Stimulated activated CD8-positive, alpha-beta memory T cell treated with anti-CD3 and anti-CD28 coated beads, Interleukin-12 subunit alpha, Interleukin-12 subunit beta, amount 100 ng/mL, for 24 hours (primary cell): ENCODE results near the gene BABAM2.
A peak's percentile ranks its signal among the peaks of the same experiment; 100 is the strongest.
"Not testable (repeated sequence)": the region's sequence is repeated elsewhere in the genome, so short reads cannot be mapped to it uniquely, and the experiment has no call there.

Source experiments
- DNase-seq: peaks from one replicate; pipeline ENCODE4 v3.0.0-alpha.2; 2020; ENCODE audit errors: extremely low read depth

Gene BABAM2

DNA sequence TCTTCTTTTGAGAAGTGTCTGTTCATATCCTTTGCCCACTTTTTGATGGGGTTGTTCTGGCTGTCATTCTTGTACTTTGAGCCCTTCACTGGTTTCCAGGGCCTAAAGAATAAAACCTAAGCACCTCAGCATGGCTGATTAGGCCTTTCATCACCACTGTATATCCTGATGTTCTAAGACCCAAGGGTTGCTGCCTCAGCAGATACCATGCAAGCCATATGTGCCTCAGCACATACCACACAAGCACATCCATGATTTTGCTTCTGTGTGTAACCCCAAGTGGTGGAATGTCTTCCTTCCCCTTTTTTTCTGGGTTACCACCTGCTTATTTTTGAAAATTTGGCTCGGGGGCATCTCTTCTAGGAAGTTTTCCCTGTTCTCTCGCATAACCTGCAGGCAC lies 11.7 kb upstream of the BABAM2 start:
- no peak for DNase-seq

GRCh38 chr2:27881815-27882583 lies 8.5 kb upstream of the BABAM2 start:
- DNase-seq: not testable (repeated sequence)

DNA sequence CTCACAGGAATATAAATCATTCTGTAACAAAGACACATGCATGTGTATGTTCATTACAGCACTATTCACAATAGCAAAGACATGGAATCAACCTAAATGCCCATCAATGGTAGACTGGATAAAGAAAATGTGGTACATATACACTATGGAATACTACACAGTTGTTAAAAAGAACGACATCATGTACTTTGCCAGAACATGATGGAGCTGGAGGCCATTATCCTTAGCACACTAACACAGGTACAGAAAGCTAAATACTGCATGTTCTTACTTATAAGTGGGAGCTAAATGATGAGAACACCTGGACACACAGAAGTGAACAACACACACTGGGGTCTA lies 8.0 kb upstream of the BABAM2 start:
- not testable (repeated sequence) for DNase-seq

GRCh38 chr2:27884601-27885000 lies 5.9 kb upstream of the BABAM2 start:
- no peak for DNase-seq

DNA sequence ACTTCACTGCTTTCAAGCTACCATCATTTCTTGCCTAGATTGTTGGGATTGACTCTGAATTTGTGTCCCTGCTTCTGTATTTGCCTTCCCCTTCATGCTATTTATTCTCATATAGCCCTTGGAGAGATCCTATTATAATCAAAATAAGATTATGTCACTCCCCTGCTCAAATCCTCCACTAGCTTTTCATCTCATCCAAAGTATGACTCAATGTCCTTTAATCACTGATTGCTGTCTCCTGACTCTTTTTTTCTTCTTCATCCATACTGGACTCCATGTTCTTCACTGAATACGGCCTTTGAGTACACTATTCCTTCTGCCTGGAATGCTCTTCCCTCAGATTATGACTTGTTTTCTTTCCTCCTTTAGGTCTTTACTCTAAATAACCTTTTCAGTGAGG lies 5.3 kb upstream of the BABAM2 start:
- no peak for DNase-seq

GRCh38 chr2:27885661-27886060 lies 4.9 kb upstream of the BABAM2 start:
- DNase-seq: no peak

DNA sequence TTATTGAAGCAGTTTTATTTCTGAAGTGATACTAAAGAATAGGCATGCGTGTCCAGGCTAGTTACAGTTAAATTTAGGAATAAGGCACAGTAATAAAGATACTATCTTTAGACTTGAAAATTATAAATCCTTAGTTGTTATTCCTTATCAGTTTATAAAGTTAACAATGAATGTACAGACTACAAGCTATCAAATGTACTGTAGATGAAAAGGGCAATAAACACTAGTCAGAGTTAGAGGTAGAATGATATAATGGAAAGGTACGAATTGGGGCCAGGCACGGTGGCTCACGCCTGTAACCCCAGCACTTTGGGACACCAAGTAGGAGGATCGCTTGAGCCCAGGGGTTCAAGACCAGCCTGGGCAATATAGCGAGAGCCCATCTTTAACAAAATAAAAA lies 4.2 kb upstream of the BABAM2 start:
- DNase-seq: no peak

- DNase-seq: no peak
Observed at GRCh38 chr2:27887111-27887510, 3.4 kb upstream of the BABAM2 start.

DNA sequence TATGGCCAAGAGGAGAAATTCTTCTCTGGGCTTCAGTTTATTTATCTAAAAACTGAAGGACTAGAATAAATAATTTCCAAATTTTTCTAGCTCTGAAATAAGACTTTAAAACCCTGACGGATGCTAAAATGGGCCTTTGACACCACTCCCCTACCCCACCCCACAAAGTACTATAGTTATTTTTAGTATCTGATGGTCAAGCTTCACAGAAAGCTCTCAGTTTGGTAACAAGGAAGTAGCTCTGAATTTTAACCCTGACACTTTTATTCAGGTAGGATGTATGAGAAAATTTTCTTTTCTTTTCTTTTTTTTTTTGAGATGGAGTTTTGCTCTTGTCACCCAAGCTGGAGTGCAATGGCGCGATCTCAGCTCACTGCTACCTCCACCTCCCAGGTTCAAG lies 2.7 kb upstream of the BABAM2 start:
- DNase-seq: no peak

GRCh38 chr2:27888790-27889189 lies 1.7 kb upstream of the BABAM2 start:
- no peak for DNase-seq

DNA sequence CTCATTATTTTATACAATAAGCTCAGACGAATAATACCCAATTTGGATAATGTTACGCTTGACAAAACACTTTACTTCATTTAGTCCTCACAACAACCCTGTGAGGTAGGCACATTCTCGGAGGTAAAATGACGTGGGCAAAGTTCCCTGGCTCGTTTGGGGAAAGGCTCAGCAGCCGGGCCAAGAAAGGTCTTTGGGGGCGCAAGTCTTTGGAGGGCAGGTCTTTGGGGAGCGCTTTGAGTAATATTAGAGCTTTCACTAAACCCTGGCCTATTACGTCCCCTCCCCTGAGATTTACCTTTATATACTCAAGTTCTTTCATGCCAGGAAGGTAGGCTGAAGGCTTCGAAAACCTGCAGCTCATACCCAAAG lies 769 bp upstream of the BABAM2 start:
- no peak for DNase-seq

DNA sequence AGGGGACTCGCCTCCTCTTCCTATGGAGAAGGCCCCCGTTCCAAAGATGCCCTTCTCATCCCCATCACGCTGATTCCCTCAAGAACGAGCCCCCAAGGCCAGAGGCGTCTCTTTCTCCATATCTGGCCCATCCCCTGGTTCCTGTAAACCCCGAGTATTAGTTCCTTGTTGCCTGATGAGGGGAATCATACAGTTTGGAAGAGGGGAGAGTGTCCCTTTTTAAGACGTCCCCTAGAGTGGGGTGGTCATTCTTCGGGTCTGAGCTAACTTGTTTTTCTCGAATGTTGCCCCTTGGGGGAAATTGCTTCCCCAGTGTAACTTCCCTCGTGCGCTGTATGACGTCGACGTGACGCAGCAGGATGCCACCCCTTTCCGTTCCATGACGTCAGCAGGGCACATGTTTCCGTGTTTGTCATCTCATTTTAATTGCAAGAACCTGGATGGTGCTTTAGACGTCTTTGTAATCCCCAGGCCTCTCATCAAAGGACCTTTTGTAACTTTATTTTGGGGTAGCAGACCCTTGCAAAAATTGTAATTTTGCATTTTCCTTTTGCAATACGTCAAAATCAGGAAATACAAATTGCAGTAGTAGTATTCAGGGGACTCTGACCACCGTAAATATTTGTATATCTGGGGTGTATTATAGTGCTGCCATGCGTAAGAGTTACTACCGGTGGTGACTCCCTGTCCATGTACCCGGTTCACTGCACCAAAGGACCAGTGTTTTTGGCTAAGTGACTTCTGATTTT lies 569 bp downstream of the BABAM2 start:
- DNase-seq: peak; percentile 67

DNA sequence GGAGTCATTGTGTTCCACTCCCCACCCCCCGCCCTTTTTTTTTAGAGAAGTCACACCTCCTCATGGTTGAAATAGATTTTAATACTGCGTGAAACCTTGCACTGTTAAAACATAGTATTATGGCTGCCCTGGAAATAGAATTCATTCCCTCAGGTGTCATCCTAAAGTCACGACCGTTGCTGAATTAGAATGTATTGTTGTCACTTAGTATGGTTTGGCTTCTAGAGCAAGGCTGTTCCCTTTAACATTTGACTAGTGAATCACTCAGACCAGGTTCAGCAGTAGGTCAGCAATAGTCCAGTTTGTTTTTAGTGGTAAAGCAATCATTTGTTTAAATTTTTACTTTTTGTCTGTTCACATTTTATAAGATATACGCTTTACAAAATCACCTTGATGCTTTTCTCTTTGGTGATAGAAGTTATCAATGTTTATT lies 1.2 kb downstream of the BABAM2 start:
- DNase-seq: no peak

DNA sequence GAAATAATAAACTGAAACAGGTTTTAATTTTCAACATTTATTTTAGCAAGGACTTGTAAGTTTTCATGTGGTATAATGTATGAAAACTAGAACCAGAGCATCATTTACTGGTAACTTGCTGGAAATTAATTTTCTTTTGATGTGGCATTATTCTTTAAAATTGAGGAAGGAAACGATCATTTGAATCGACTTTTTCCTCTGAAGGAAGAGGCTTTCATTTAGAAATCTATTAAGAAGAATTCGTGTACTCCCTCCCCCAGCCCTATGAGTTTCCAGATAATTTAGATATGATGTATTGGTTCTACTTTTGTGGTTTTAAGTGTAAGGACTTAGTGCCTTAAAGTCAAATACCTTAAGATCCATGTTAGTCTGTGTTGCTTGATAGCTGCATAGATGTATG lies 2.5 kb downstream of the BABAM2 start:
- DNase-seq: no peak

DNA sequence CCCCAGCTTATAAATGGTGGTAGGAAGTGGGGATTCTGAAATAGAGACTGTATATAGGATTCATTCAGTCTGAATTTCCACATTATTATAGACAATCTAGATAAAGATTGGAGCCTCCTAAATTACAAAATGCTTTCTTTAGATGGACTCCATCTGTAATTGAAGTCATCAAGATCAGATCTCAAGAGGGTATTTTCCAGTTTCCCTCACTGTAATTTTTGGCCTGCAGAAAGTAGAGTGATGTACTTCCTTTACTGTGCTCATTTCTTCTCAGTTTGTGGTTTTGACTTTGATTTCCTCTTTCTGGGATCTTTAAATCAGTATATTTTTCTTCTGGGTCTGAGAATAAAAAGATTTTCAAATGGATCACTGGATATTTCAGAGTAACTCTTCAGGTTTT lies 7.2 kb downstream of the BABAM2 start:
- DNase-seq: no peak

- no peak for DNase-seq
Observed at GRCh38 chr2:27901234-27901633, 10.7 kb downstream of the BABAM2 start.

DNA sequence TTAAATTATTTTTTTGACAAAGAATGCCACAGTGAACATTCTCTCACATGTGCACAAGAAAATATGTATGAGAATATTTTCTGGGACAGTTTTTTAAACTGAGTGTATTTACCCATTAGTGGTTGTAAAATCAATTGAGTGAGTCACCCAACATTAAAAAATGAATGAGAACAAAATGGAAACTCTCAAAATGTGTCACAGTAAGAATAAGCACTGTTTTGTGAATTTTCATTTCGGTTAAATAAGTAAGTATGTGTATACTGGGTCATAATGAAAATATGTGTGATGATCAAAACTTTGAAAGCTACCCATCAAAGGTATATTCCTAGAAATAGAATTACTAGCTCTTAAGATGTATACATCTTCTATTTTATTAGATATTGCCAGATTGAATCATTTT lies 11.6 kb downstream of the BABAM2 start:
- no peak for DNase-seq

GRCh38 chr2:27903018-27903417 lies 12.5 kb downstream of the BABAM2 start:
- no peak for DNase-seq

- no peak for DNase-seq
Observed at GRCh38 chr2:27903649-27904404, 13.3 kb downstream of the BABAM2 start.

- DNase-seq: no peak
Observed at GRCh38 chr2:27904405-27904665, 13.8 kb downstream of the BABAM2 start.

- DNase-seq: no peak
Observed at GRCh38 chr2:27906074-27906473, 15.5 kb downstream of the BABAM2 start.

GRCh38 chr2:27907547-27907946 lies 17.0 kb downstream of the BABAM2 start:
- DNase-seq: no peak

DNA sequence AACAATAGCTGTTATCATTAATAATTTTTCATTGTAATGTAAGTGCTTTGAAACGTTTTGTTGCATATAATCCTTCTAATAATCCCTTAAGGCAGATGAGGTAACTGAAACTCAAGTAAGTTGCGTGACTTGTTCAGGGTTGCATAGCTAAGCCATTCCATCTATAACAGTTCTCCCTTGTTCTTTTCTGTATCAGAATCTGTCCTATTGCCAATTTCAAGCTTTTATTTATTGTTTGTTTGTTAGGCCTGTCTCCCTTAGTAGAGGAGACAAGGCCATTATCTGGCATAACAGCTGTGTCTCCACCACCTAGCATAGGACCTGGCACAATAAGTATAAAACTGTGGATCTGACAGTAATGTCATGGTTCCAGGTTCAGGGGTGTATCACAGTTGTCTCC lies 19.4 kb downstream of the BABAM2 start:
- no peak for DNase-seq
